Retinal pigment epithelial cell (primary cell): ENCODE data around the gene VILL.

Experiments used
- DNase-seq: peaks from one replicate; pipeline ENCODE4 v3.0.0-alpha.2; 2010; ENCODE audit warnings: low read depth
- H3K4me3 ChIP-seq: 2 replicates; pipeline ENCODE4 v1.5.1; 2011; ENCODE audit warnings: mild to moderate bottlenecking, low read length, control low read depth, moderate library complexity
- TF ChIP-seq, protein P1 (sequence below): conservative IDR thresholded peaks from 2 replicates; pipeline ENCODE4 v1.5.1; 2011; ENCODE audit warnings: low read depth, low read length, control low read depth, inconsistent platforms

Gene VILL

DNA sequence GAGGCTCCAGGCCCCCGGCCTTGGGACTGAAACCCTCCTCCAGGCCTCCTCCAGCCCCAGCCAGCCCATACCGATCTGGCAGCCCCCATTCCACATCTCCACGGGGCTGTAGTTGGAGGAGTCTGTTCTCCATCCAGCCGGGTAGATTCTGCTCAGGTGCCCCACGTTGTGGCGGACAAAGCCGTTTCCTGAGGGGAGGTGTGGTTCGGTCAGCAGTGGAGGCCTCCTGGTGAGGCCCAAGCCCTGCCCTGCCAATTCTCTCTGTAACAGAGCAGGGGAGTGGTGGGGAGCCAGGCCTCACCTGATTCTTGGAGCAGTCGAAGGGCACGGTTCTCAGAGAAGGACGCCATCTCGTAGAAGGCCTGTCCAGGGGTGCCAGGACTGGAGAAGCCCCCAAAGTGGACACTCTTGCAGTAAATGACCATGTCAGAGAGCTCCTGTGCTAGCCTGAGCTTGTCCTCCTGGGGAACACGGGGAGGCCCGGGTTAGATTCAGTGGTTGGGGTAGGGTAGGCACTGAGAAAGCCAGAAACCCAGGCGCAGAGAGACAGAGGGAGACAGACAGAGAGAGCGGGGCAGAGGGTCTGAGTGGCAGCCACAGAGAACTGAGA, 18.5 kb downstream of the VILL start:
- no peak overlapping the region for H3K4me3 ChIP-seq
- TF ChIP-seq, protein P1, sequence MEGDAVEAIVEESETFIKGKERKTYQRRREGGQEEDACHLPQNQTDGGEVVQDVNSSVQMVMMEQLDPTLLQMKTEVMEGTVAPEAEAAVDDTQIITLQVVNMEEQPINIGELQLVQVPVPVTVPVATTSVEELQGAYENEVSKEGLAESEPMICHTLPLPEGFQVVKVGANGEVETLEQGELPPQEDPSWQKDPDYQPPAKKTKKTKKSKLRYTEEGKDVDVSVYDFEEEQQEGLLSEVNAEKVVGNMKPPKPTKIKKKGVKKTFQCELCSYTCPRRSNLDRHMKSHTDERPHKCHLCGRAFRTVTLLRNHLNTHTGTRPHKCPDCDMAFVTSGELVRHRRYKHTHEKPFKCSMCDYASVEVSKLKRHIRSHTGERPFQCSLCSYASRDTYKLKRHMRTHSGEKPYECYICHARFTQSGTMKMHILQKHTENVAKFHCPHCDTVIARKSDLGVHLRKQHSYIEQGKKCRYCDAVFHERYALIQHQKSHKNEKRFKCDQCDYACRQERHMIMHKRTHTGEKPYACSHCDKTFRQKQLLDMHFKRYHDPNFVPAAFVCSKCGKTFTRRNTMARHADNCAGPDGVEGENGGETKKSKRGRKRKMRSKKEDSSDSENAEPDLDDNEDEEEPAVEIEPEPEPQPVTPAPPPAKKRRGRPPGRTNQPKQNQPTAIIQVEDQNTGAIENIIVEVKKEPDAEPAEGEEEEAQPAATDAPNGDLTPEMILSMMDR = no peak
- no peak for DNase-seq

DNA sequence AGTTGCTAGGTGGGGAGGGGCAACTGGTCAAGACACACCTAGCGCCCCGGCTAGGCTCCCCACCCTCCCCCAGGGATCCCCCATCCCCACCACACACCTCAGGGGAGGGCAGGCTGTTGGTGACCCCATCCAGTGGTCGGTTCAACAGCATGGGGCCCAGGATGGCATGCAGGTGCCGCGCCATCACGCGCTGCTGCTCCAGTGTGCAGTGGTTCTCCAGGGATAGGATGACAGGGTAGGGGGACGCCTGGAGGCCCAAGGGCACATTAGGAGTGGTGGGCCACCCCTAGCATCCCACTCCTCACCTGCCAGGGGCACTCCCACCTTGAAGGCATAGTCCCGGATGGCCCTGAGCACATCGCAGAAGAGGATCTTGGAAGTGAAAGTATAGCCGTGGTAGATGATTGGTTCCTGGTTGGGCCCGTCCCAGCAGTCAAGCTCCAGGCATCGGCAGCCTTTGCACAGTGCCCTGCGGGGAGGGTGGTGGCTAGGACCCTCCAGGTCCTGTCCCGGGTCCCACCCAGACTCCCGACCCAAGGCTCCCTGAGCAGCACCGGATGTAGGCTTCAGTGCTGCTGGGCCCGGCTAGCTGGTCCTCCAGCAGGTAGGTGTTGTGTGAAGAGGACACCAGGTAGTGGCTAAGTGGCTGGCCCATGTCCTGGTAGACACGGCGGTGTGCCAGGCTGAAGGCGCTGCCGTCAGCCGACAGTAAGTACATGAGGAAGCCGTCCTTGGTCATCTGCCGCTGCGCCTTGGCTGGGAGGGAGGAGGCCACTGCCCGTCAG, 19.4 kb downstream of the VILL start:
- TF ChIP-seq, protein P1 = no peak
- no peak overlapping the region for H3K4me3 ChIP-seq
- no peak for DNase-seq

DNA sequence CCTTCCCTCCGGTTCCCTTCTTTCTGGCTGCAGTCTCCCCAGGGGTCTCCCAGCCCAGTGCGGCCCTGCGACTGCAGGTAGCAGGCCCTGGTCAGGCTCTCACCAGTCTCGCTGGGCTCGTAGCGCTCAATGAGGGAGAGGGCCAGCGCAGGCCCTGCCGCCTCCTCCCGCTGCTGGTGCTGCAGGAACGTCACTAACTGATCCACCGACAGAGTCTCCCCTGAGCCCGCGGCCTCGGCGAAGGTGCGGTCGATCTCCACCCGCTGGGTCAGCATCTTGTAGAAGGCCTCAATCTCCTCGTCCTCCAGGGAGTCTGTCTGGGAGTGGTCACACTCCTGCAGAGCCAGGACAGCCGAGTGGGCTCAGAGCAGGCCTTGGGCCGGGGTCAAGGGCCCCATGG, 20.5 kb downstream of the VILL start:
- no peak for DNase-seq
- TF ChIP-seq, protein P1 = no peak

DNA sequence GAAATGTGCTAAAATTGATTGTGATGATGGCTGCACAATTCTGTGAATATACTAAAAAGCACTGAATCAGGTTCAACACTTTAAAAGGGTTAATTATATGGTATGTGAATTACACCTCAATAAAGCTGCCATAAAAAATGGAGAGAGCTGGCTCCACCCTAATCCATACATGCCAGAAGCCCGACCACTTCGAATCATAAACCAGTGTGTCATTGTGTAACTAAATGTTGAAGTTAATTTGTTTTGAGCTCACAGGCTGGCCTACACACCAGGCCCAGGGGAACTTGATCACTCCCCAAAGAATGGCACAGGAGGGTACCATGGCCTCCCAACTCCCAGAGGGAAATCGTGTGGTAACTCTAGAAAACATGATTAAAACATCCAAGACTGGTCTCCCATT, 24.9 kb downstream of the VILL start:
- no peak for DNase-seq
- TF ChIP-seq, protein P1 = no peak
- H3K4me3 ChIP-seq = no peak overlapping the region

More for the DNA sequence above, 20.5 kb downstream of the VILL start:
- no peak overlapping the region for H3K4me3 ChIP-seq

DNA sequence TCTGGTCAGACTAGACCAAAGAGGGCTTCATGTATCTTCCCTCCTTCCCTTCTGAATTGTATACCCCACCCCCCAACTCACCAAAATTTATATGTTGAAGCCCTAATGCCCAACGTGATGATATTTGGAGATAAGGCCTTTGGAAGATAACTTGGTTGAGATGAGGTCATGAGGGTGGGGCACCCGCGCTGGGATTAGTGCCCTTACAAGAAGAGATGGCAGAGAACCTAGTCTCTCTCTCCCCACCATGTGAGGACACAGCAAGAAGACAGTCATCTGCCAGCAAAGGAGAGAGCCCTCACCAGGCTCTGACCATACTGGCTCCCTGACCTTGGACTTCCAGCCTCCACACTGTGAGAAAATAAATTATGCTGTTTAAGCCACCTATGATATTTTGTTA, 25.4 kb downstream of the VILL start:
- H3K4me3 ChIP-seq = no peak overlapping the region
- TF ChIP-seq, protein P1 = no peak
- no peak for DNase-seq

DNA sequence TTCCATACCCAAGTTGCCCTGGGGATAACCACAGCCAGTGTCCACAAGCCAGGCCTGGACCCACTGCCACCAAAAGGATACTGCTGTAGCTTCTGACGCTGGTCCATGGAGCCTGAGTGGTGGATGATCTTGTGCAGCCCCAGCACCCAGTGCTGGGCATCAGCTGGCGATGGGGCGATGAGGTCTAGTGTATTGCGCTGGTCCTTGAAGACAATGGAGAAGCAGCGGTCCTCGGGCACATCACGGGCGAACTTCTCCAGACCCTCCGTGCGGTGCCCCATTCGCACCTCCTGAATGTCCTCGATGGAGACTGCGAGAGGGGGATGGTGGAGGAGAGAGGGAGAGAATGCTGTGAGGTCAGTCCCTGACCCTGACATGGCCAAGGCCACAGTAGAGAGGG, 25.8 kb downstream of the VILL start:
- TF ChIP-seq, protein P1 = no peak
- no peak for DNase-seq
- no peak overlapping the region for H3K4me3 ChIP-seq
